Measurements from ENCODE around the gene C19orf12. TPM values are rescaled to one million over a fixed set of nuclear protein-coding genes. Genes with fewer than 3 reads are reported as not detected.

Gene C19orf12
- total RNA-seq, 1 donor from 2014 or later, result 48.6 TPM

DNA sequence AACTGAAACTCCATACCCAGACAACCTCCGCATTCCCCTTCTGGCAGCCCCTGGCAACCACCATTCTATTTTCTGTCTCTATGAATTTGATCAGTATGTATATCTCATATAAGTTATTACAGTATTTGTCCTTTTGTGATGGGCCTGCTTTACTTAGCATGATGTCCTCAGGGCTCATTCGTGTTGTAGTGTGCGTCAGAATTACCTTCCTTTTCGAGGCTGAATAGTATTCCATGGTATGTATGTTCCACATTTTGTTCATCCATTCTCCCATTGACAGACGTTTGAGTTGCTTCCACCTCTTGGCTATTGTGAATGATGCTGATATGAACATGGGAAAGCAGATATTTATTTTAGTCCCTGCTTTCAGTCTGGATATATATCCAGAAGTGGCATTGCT is 44.8 kb downstream of the C19orf12 start:
- intact Hi-C loops (cut with micrococcal nuclease), result no loop called here
- H3K27ac ChIP-seq (replicated peaks), result peak overlapping the region; percentile 98

DNA sequence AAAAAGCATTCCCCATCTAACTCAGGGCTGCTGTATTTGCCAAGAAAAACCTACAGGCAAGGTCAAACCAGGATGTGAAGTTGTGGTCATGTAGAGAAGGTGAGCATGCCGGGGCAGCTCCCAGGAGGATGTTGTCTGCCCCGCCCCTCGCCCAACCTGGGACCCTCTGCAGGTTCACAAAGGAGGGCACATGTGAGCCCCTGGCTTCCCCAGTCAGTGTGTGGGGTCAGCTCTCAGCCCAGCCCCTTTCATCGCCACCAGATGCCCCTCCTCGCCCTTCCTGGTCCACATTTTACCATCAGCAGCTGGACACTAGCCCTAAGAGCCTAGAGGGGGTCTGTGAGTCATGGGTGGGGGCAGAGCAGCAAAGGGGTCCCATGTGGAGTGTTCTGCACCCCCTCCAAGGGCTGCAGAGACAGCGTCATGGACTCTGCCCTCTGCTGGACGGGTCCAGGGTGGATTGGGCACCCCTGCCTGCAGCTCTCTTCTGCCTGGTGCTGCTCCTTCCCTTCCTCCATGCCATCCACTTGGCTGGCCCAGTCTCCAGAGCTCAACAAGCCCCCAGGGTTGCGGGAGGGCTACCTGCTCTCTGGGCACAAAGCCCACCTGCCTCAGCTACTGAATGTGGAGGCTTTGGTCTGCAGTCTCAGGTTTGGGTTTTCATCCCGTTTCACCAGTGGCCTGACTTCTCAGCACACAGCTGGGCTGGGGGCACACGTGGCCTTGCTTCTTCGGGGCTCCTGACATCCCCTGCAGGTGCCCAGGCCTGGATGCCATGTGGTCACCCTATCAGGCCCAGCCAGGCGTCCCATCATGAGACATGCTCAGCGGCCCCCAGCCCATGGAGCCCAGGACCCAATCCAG is 46.1 kb downstream of the C19orf12 start:
- no peak for DNase-seq
- peak overlapping the region; percentile 98 for H3K27ac ChIP-seq (replicated peaks)
- H3K27me3 ChIP-seq (ENCODE audit: low read depth), result no peaks in the 10 kb centered on the region
- no peaks in the 10 kb centered on the region for H3K9me3 ChIP-seq (replicated peaks)
- TF ChIP-seq, protein P1, sequence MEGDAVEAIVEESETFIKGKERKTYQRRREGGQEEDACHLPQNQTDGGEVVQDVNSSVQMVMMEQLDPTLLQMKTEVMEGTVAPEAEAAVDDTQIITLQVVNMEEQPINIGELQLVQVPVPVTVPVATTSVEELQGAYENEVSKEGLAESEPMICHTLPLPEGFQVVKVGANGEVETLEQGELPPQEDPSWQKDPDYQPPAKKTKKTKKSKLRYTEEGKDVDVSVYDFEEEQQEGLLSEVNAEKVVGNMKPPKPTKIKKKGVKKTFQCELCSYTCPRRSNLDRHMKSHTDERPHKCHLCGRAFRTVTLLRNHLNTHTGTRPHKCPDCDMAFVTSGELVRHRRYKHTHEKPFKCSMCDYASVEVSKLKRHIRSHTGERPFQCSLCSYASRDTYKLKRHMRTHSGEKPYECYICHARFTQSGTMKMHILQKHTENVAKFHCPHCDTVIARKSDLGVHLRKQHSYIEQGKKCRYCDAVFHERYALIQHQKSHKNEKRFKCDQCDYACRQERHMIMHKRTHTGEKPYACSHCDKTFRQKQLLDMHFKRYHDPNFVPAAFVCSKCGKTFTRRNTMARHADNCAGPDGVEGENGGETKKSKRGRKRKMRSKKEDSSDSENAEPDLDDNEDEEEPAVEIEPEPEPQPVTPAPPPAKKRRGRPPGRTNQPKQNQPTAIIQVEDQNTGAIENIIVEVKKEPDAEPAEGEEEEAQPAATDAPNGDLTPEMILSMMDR (IDR thresholded peaks at IDR 0.05; ENCODE audit: borderline replicate concordance), result peak; percentile 40
- H3K4me3 ChIP-seq, result peak overlapping the region; percentile 23
- peaks cover 5% of the 10 kb centered on the region for H3K36me3 ChIP-seq
- intact Hi-C loops (cut with micrococcal nuclease), result no loop called here
- peaks cover 97% of the 10 kb centered on the region for H3K4me1 ChIP-seq

More for the DNA sequence above, 44.8 kb downstream of the C19orf12 start:
- no peaks in the 10 kb centered on the region for H3K9me3 ChIP-seq (replicated peaks)
- H3K4me3 ChIP-seq, result no peak overlapping the region
- DNase-seq, result no peak
- H3K36me3 ChIP-seq, result peaks cover 18% of the 10 kb centered on the region
- peaks cover 97% of the 10 kb centered on the region for H3K4me1 ChIP-seq
- TF ChIP-seq, protein P1 (IDR thresholded peaks at IDR 0.05; ENCODE audit: borderline replicate concordance), result no peak
- no peaks in the 10 kb centered on the region for H3K27me3 ChIP-seq (ENCODE audit: low read depth)

DNA sequence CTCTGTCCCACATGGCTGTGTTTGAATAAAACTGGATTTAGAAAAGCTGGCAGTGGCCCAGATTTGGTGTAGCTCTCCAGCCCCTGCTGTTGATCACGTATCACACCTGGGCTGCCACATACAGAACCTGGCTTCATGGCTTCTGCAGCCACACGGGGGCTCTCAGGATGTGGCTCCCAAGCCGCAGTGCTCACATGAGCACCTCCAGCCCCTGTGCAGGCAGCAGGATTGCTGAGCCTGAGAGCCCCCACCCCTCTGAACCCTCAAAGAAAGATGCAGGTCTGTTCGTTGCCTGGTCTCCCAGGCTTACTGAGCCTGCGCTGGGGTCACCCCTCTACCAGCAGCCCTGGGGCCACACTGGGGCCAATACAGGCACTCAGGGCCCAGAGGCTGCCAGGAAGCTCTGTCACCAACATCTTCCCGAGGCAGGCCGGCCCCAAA is 47.1 kb downstream of the C19orf12 start:
- intact Hi-C loops (cut with micrococcal nuclease), result no loop called here
- H3K4me1 ChIP-seq, result peaks cover 98% of the 10 kb centered on the region
- peak overlapping the region; percentile 98 for H3K4me3 ChIP-seq
- no peaks in the 10 kb centered on the region for H3K9me3 ChIP-seq (replicated peaks)
- no peaks in the 10 kb centered on the region for H3K36me3 ChIP-seq
- peak overlapping the region; percentile 98 for H3K27ac ChIP-seq (replicated peaks)
- no peaks in the 10 kb centered on the region for H3K27me3 ChIP-seq (ENCODE audit: low read depth)
- no peak for DNase-seq
- TF ChIP-seq, protein P1 (IDR thresholded peaks at IDR 0.05; ENCODE audit: borderline replicate concordance), result peak; percentile 12

DNA sequence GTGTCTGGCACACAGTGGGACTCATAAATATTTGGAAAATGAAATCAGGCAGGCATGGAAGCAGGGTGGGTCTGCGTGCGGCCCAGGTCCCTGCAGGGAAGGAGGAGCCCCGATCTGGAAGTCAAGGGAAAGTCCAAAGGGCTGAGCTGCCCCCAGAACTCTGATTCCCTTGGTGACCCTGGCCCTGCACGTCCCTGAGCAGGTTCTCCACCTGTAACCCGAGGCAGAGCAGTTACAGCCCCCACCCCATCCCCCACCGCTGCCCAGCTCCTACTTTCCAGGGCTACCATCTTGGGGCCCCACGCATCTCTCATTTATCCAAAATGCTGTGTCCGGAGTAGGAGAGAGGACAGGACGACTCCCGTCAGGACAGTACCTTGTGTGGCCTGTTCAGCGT is 47.7 kb downstream of the C19orf12 start:
- DNase-seq, result no peak
- Histone ChIP-seq H3K36me3 (no peaks in the 10 kb centered on the region), H3K4me3 (peak overlapping the region; percentile 98), H3K4me1 (peaks cover 98% of the 10 kb centered on the region), H3K27ac (replicated peaks) (peak overlapping the region; percentile 98), H3K9me3 (replicated peaks) (no peaks in the 10 kb centered on the region), H3K27me3 (ENCODE audit: low read depth) (no peaks in the 10 kb centered on the region)
- TF ChIP-seq, protein P1 (IDR thresholded peaks at IDR 0.05; ENCODE audit: borderline replicate concordance), result no peak
- intact Hi-C loops (cut with micrococcal nuclease), result no loop called here

DNA sequence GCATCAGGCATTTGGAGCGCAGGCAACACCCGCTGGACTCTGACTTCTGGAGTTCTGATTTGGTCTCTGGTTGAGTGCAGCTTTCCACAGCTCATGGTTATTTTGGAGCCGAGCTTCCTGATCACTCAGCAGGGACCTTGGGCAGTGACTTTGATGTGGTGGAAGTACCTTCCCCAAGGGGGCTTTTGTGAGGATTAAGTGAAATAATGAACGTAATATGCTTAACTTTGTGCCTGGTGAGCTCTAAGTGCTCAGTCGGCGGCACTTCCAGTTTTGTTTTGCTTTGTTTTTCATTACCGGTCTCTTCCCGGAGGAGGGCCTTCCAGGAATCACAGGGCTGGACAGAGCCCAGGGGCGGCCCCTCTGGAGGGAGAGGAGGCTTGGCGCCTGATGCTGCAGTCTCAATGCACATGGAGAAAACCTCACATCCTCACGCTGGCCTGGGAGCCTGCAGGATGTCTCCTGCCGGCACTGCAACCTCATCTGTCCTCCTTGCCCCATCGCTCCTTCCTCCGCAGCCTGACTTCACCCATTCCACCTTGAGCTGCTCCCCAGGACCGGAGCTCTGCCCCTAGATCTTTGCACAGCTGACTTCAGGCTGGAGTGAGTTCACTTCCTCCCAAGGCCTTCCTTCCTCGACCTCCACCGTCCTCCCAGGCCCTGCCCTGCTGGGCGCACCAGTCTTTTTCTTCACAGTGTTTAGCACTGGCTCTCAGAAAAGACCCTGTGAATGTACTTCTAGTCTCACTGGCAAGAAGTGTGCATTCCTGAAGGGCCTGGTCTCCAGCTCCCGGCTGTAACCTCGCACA is 48.3 kb downstream of the C19orf12 start:
- peaks cover 98% of the 10 kb centered on the region for H3K4me1 ChIP-seq

More for the DNA sequence above, 48.3 kb downstream of the C19orf12 start:
- intact Hi-C loops (cut with micrococcal nuclease), result no loop called here
- Histone ChIP-seq H3K27me3 (ENCODE audit: low read depth) (no peaks in the 10 kb centered on the region), H3K27ac (replicated peaks) (peak overlapping the region; percentile 98), H3K9me3 (replicated peaks) (no peaks in the 10 kb centered on the region), H3K4me3 (peak overlapping the region; percentile 98), H3K36me3 (no peaks in the 10 kb centered on the region)
- DNase-seq, result peak; percentile 79
- TF ChIP-seq, protein P1 (IDR thresholded peaks at IDR 0.05; ENCODE audit: borderline replicate concordance), result no peak
